Measurements from ENCODE around the gene PLXNA4. TPM values are rescaled to one million over a fixed set of nuclear protein-coding genes. Genes with fewer than 3 reads are reported as not detected.
A peak's percentile ranks its signal among the peaks of the same experiment; 100 is the strongest.

Gene PLXNA4
- total and polyA plus RNA-seq, 9 of the 15 experiments (the other 6 are each of a cell fraction or from before 2014, with no cell fraction given), result under 0.01 to 0.09 TPM; not detected in 7

GRCh38 chr7:132169730-132170129, 406.5 kb downstream of the PLXNA4 start:
- DNase-seq (ENCODE audit: extremely low read depth in 1 of 4, low spot score in 3 of 4), result peak; percentile 44 to 64 (median 57)
- H3K27me3 ChIP-seq (ENCODE audit: control insufficient read depth in 2 of 2, insufficient read depth in 2 of 2, low read length in 2 of 2), result peaks cover 11 to 45% of the 10 kb centered on the region in 2 experiments
- intact Hi-C loops (cut with micrococcal nuclease) (no loop called here), in situ Hi-C loops (cut with MboI) (no loop called here)
- H3K9ac ChIP-seq (ENCODE audit: insufficient read depth in 1 of 2, low read depth in 2 of 2, low read length in 2 of 2), result no peak overlapping the region
- no peaks in the 10 kb centered on the region for H3K79me2 ChIP-seq (ENCODE audit: control insufficient read depth, insufficient read depth, low read length)
- no peak overlapping the region for H3K4me3 ChIP-seq
- POLR2A ChIA-PET, result interaction anchor here (1.4 kb wide), 1 partner anchor 56 kb away, joined by 3 read pairs; no protein-coding TSS in a partner anchor
- no peaks in the 10 kb centered on the region for H3K9me1 ChIP-seq (ENCODE audit: control insufficient read depth, insufficient read depth, low read length)
- FAIRE-seq, result no peak
- no peak overlapping the region for H2AFZ ChIP-seq (ENCODE audit: low read depth, low read length)
- BruUV-seq (replicated peaks), result no TSS peak
- no peaks in the 10 kb centered on the region for H3K36me3 ChIP-seq (ENCODE audit: control insufficient read depth, insufficient read depth, low read length)
- TF ChIP-seq HNRNPUL1 (IDR thresholded peaks at IDR 0.05; ENCODE audit: low read length), result no peak
- TF ChIP-seq CTCF (IDR thresholded peaks at IDR 0.05 in 2 of 3, conservative IDR thresholded peaks at IDR 0.05 in 1 of 3; ENCODE audit: insufficient read depth in 2 of 3, low read depth in 1 of 3, low read length in 3 of 3), result peak in 1 of 3 experiments; percentile 30; a peak in 3 of 6 replicates
- no peak overlapping the region for H3K4me2 ChIP-seq (ENCODE audit: insufficient read depth, low read length)
- peaks cover 7% of the 10 kb centered on the region; the same call in 1 of the 2 replicates for H4K20me1 ChIP-seq (replicated peaks; ENCODE audit: control insufficient read depth, insufficient read depth, low read length)
- WGBS (ENCODE audit: insufficient coverage, low coverage, missing lambda C conversion rate), result under 1% methylated on average over 9 of the region's 9 CpGs
- H3K9me3 ChIP-seq (replicated peaks; ENCODE audit: control insufficient read depth, insufficient read depth, low read depth, low read length), result no peaks in the 10 kb centered on the region
- H3K27ac ChIP-seq (ENCODE audit: extremely low read depth, low read depth, low read length), result no peak overlapping the region
- peak; percentile 80 for ATAC-seq
- CTCF ChIA-PET (ENCODE audit: low intra/inter-chr PET ratio), result no interaction called here
- peaks cover under 1 to 6% of the 10 kb centered on the region in 2 experiments; a peak in 2 of 5 replicates for H3K4me1 ChIP-seq (replicated peaks in 1 of 2; ENCODE audit: control insufficient read depth in 2 of 2, insufficient read depth in 2 of 2, low read length in 2 of 2)

DNA sequence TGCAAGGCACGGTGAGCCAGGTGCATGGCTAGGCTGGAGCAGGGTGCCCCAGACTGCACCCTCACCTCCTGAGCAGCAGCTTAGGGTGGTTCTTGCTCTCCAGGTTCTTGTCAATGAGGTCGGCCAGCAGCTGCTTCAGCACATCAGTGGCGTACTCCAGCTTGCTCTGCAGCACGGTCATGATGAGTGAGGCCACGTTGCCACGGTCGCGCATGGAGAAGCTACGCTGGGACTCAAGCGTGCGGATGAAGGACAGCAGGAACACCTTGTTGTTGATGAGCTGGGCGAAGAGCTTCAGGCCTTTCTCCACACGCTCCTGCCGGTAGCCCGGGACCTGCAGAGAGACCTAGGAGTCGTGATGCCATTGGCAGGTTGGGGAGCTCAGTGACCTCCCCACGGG, 408.0 kb downstream of the PLXNA4 start:
- WGBS (ENCODE audit: insufficient coverage, low coverage, missing lambda C conversion rate), result 2% methylated on average over 17 of the region's 17 CpGs
- ATAC-seq (no peak), FAIRE-seq (no peak), DNase-seq (ENCODE audit: extremely low read depth in 1 of 4, low spot score in 3 of 4) (no peak)
- Histone ChIP-seq H3K4me2 (ENCODE audit: insufficient read depth, low read length) (no peak overlapping the region), H3K9me3 (replicated peaks; ENCODE audit: control insufficient read depth, insufficient read depth, low read depth, low read length) (no peaks in the 10 kb centered on the region), H3K36me3 (ENCODE audit: control insufficient read depth, insufficient read depth, low read length) (no peaks in the 10 kb centered on the region), H3K9ac (ENCODE audit: insufficient read depth in 1 of 2, low read depth in 2 of 2, low read length in 2 of 2) (no peak overlapping the region; a peak in 1 of 4 replicates), H3K27ac (ENCODE audit: extremely low read depth, low read depth, low read length) (no peak overlapping the region), H3K4me1 (replicated peaks in 1 of 2; ENCODE audit: control insufficient read depth in 2 of 2, insufficient read depth in 2 of 2, low read length in 2 of 2) (peaks cover 6 to 11% of the 10 kb centered on the region in 2 experiments; a peak in 4 of 5 replicates), H4K20me1 (replicated peaks; ENCODE audit: control insufficient read depth, insufficient read depth, low read length) (peaks cover 12% of the 10 kb centered on the region; the same call in 1 of the 2 replicates), H3K4me3 (no peak overlapping the region), H3K9me1 (ENCODE audit: control insufficient read depth, insufficient read depth, low read length) (no peaks in the 10 kb centered on the region), H3K79me2 (ENCODE audit: control insufficient read depth, insufficient read depth, low read length) (no peaks in the 10 kb centered on the region), H3K27me3 (ENCODE audit: control insufficient read depth in 2 of 2, insufficient read depth in 2 of 2, low read length in 2 of 2) (peaks cover 14 to 54% of the 10 kb centered on the region in 2 experiments), H2AFZ (ENCODE audit: low read depth, low read length) (no peak overlapping the region)
- CTCF ChIA-PET (ENCODE audit: low intra/inter-chr PET ratio), result no interaction called here
- no TSS peak for BruUV-seq (replicated peaks)
- POLR2A ChIA-PET, result no interaction called here
- in situ Hi-C loops (cut with MboI), result no loop called here
- intact Hi-C loops (cut with micrococcal nuclease), result no loop called here
- TF ChIP-seq LARP7 (IDR thresholded peaks at IDR 0.05) (no peak), SREBF1 (IDR thresholded peaks at IDR 0.05; ENCODE audit: borderline replicate concordance, low read depth, low read length) (no peak), KLF1 (tag; IDR thresholded peaks at IDR 0.05) (no peak), CEBPG (CRISPR knock-in tag; IDR thresholded peaks at IDR 0.05) (no peak), CEBPG (tag; conservative IDR thresholded peaks at IDR 0.05 in 1 of 2, IDR thresholded peaks at IDR 0.05 in 1 of 2) (no peak), GABPA (tag; conservative IDR thresholded peaks at IDR 0.05; ENCODE audit: low read depth) (no peak)
- TF ChIP-seq, protein P1, sequence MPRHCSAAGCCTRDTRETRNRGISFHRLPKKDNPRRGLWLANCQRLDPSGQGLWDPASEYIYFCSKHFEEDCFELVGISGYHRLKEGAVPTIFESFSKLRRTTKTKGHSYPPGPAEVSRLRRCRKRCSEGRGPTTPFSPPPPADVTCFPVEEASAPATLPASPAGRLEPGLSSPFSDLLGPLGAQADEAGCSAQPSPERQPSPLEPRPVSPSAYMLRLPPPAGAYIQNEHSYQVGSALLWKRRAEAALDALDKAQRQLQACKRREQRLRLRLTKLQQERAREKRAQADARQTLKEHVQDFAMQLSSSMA (CRISPR knock-in tag; IDR thresholded peaks at IDR 0.05), result no peak
